Urinary bladder (tissue), 4 donors: ENCODE data around the gene COL18A1. TPM values are rescaled to one million over a fixed set of nuclear protein-coding genes. Genes with fewer than 3 reads are reported as not detected.
A peak's percentile ranks its signal among the peaks of the same experiment; 100 is the strongest.
"Not testable (repeated sequence)": the region's sequence is repeated elsewhere in the genome, so short reads cannot be mapped to it uniquely, and the experiment has no call there.

Experiments
- DNase-seq: peaks from one replicate; pipeline ENCODE4 v3.0.0-alpha.2; 2015; ENCODE audit errors: extremely low spot score
- H3K27ac ChIP-seq: one replicate; pipeline ENCODE4 v1.5.1; 2013; ENCODE audit warnings: low read depth, mild to moderate bottlenecking, moderate library complexity
- H3K36me3 ChIP-seq: one replicate; pipeline ENCODE4 v1.6.1; 2013; ENCODE audit warnings: mild to moderate bottlenecking, moderate library complexity; ENCODE audit not compliant: insufficient read depth
- H3K4me1 ChIP-seq: one replicate; pipeline ENCODE4 v1.6.1; 2013; ENCODE audit warnings: mild to moderate bottlenecking, moderate library complexity; ENCODE audit not compliant: insufficient read depth
- H3K4me3 ChIP-seq: one replicate; pipeline ENCODE4 v1.5.1; 2013; ENCODE audit warnings: low read depth, low read length
- WGBS: extraction: QIAGEN DNeasy Blood & Tissue Kit; methylation state at CpG from one replicate; pipeline ENCODE4 v1.1.7; 2013; 5-methylcytosine and 5-hydroxymethylcytosine counted together
- polyA plus RNA-seq: library from polyadenylated mRNA; stranded (reverse); fragments of 200-250 nt; gene quantifications from one replicate; pipeline ENCODE4 v1.2.3, GENCODE V29; 2013
- total RNA-seq: library from RNA; depleted of rRNA; stranded (reverse); fragments of >200 nt; gene quantifications from one replicate; pipeline ENCODE4 v1.2.3, GENCODE V29; 2014
- donor health status: healthy with polysubstance abuse.
- donor health status: healthy.

The COL18A1 gene
- total and polyA plus RNA-seq, 2 donors = 60.7 to 111 TPM

- WGBS = 95% methylated on average over 31 of the region's 31 CpGs
- DNase-seq = no peak
- H3K27ac ChIP-seq = no peak overlapping the region
- H3K36me3 ChIP-seq = no peaks in the 10 kb centered on the region
- H3K4me1 ChIP-seq = no peaks in the 10 kb centered on the region
- no peak overlapping the region for H3K4me3 ChIP-seq
Observed at GRCh38 chr21:45441431-45442255, 36.7 kb downstream of the COL18A1 start.

- no peaks in the 10 kb centered on the region for H3K36me3 ChIP-seq
- DNase-seq = no peak
- WGBS = 95% methylated on average over 17 of the region's 17 CpGs
- H3K4me3 ChIP-seq = no peak overlapping the region
- no peaks in the 10 kb centered on the region for H3K4me1 ChIP-seq
- no peak overlapping the region for H3K27ac ChIP-seq
Observed at GRCh38 chr21:45442276-45442675, 37.3 kb downstream of the COL18A1 start.

GRCh38 chr21:45442686-45443594, 38.0 kb downstream of the COL18A1 start:
- DNase-seq, H3K4me1 ChIP-seq, H3K27ac ChIP-seq, H3K36me3 ChIP-seq, H3K4me3 ChIP-seq: not testable (repeated sequence)
- WGBS = 95% methylated on average over 32 of the region's 39 CpGs

- Histone ChIP-seq H3K4me1 (no peaks in the 10 kb centered on the region), H3K36me3 (no peaks in the 10 kb centered on the region), H3K4me3 (no peak overlapping the region), H3K27ac (no peak overlapping the region)
- 85% methylated on average over 27 of the region's 27 CpGs for WGBS
- no peak for DNase-seq
Observed at GRCh38 chr21:45443595-45444181, 38.7 kb downstream of the COL18A1 start.

GRCh38 chr21:45444385-45444784, 39.4 kb downstream of the COL18A1 start:
- H3K4me1 ChIP-seq = no peaks in the 10 kb centered on the region
- H3K27ac ChIP-seq = no peak overlapping the region
- H3K4me3 ChIP-seq = no peak overlapping the region
- DNase-seq = no peak
- H3K36me3 ChIP-seq = no peaks in the 10 kb centered on the region
- WGBS = 80% methylated on average over 19 of the region's 19 CpGs

GRCh38 chr21:45445369-45445768, 40.4 kb downstream of the COL18A1 start:
- DNase-seq = no peak
- no peak overlapping the region for H3K4me3 ChIP-seq
- H3K4me1 ChIP-seq = no peaks in the 10 kb centered on the region
- no peaks in the 10 kb centered on the region for H3K36me3 ChIP-seq
- WGBS = 90% methylated on average over 9 of the region's 9 CpGs
- H3K27ac ChIP-seq = no peak overlapping the region

- 87% methylated on average over 8 of the region's 8 CpGs for WGBS
- DNase-seq = no peak
- no peak overlapping the region for H3K27ac ChIP-seq
- H3K4me1 ChIP-seq = no peaks in the 10 kb centered on the region
- no peak overlapping the region for H3K4me3 ChIP-seq
- H3K36me3 ChIP-seq = no peaks in the 10 kb centered on the region
Observed at GRCh38 chr21:45447821-45448220, 42.9 kb downstream of the COL18A1 start.

- Histone ChIP-seq H3K36me3 (no peaks in the 10 kb centered on the region), H3K27ac (no peak overlapping the region), H3K4me1 (no peaks in the 10 kb centered on the region), H3K4me3 (no peak overlapping the region)
- WGBS = 88% methylated on average over 20 of the region's 20 CpGs
- no peak for DNase-seq
Observed at GRCh38 chr21:45448283-45448809, 43.4 kb downstream of the COL18A1 start.

- H3K4me1 ChIP-seq = no peaks in the 10 kb centered on the region
- DNase-seq = no peak
- WGBS = 82% methylated on average over 28 of the region's 28 CpGs
- no peaks in the 10 kb centered on the region for H3K36me3 ChIP-seq
- no peak overlapping the region for H3K27ac ChIP-seq
- no peak overlapping the region for H3K4me3 ChIP-seq
Observed at GRCh38 chr21:45448810-45449657, 44.1 kb downstream of the COL18A1 start.

GRCh38 chr21:45449658-45450422, 44.9 kb downstream of the COL18A1 start:
- no peak for DNase-seq
- Histone ChIP-seq H3K36me3 (no peaks in the 10 kb centered on the region), H3K27ac (no peak overlapping the region), H3K4me1 (no peaks in the 10 kb centered on the region), H3K4me3 (no peak overlapping the region)
- 89% methylated on average over 22 of the region's 22 CpGs for WGBS

- Histone ChIP-seq H3K4me1 (no peaks in the 10 kb centered on the region), H3K27ac (no peak overlapping the region), H3K36me3 (no peaks in the 10 kb centered on the region), H3K4me3 (no peak overlapping the region)
- 89% methylated on average over 24 of the region's 24 CpGs for WGBS
- DNase-seq = peak; percentile 40
Observed at GRCh38 chr21:45450423-45451090, 45.6 kb downstream of the COL18A1 start.
